ENCODE measurements around the gene KIAA0930. TPM values are rescaled to one million over a fixed set of nuclear protein-coding genes. Genes with fewer than 3 reads are reported as not detected.

The KIAA0930 gene
- total RNA-seq, 1 donor from 2014 or later, result 42.5 TPM

GRCh38 chr22:45272498-45272897 lies 31.8 kb upstream of the KIAA0930 start:
- DNase-seq (ENCODE audit: extremely low spot score in 2 of 2), result no peak
- H3K27ac ChIP-seq, result peak overlapping the region; percentile 49
- H3K9me3 ChIP-seq, result no peaks in the 10 kb centered on the region
- peaks cover 24% of the 10 kb centered on the region for H3K4me1 ChIP-seq
- no peaks in the 10 kb centered on the region for H3K27me3 ChIP-seq
- intact Hi-C loops (cut with DNase I), result loop anchor here (5.0 kb wide), 1 partner anchor 280 kb away; no protein-coding TSS in a partner anchor
- H3K36me3 ChIP-seq, result no peaks in the 10 kb centered on the region
- H3K4me3 ChIP-seq, result no peak overlapping the region
- TF ChIP-seq POLR2A (IDR thresholded peaks at IDR 0.05), result no peak
- no peak for TF ChIP-seq POLR2AphosphoS5 (IDR thresholded peaks at IDR 0.05; ENCODE audit: insufficient read depth in 1 of 2, low read depth in 1 of 2)
- no peak for TF ChIP-seq CTCF (IDR thresholded peaks at IDR 0.05)

GRCh38 chr22:45271667-45272201 lies 31.0 kb upstream of the KIAA0930 start:
- H3K4me1 ChIP-seq, result peaks cover 24% of the 10 kb centered on the region
- intact Hi-C loops (cut with DNase I), result loop anchor here (2.0 to 5.0 kb wide), 2 partner anchors 41 to 281 kb away; no protein-coding TSS in a partner anchor
- no peaks in the 10 kb centered on the region for H3K27me3 ChIP-seq
- no peaks in the 10 kb centered on the region for H3K9me3 ChIP-seq
- no peak for DNase-seq (ENCODE audit: extremely low spot score in 2 of 2)
- TF ChIP-seq CTCF (IDR thresholded peaks at IDR 0.05), result no peak
- peak in 1 of 2 donors; percentile 16 for TF ChIP-seq POLR2AphosphoS5 (IDR thresholded peaks at IDR 0.05; ENCODE audit: insufficient read depth in 1 of 2, low read depth in 1 of 2)
- H3K36me3 ChIP-seq, result no peaks in the 10 kb centered on the region
- no peak overlapping the region for H3K4me3 ChIP-seq
- peak overlapping the region; percentile 49 for H3K27ac ChIP-seq

GRCh38 chr22:45270095-45271020 lies 29.7 kb upstream of the KIAA0930 start:
- TF ChIP-seq POLR2A (IDR thresholded peaks at IDR 0.05), result no peak
- no peak for TF ChIP-seq POLR2AphosphoS5 (IDR thresholded peaks at IDR 0.05; ENCODE audit: insufficient read depth in 1 of 2, low read depth in 1 of 2)
- TF ChIP-seq CTCF (IDR thresholded peaks at IDR 0.05), result no peak
- Histone ChIP-seq H3K27me3 (no peaks in the 10 kb centered on the region), H3K4me3 (no peak overlapping the region), H3K27ac (no peak overlapping the region), H3K9me3 (no peaks in the 10 kb centered on the region), H3K36me3 (no peaks in the 10 kb centered on the region), H3K4me1 (peaks cover 24% of the 10 kb centered on the region)
- no peak for DNase-seq (ENCODE audit: extremely low spot score in 2 of 2)
- intact Hi-C loops (cut with DNase I), result loop anchor here (2.0 to 5.0 kb wide), 2 partner anchors 42 to 282 kb away; no protein-coding TSS in a partner anchor

GRCh38 chr22:45268958-45269844 lies 28.5 kb upstream of the KIAA0930 start:
- DNase-seq (ENCODE audit: extremely low spot score in 2 of 2), result no peak
- intact Hi-C loops (cut with DNase I), result loop anchor here (2.0 kb wide), 1 partner anchor 166 kb away; no protein-coding TSS in a partner anchor
- TF ChIP-seq POLR2AphosphoS5 (IDR thresholded peaks at IDR 0.05; ENCODE audit: insufficient read depth in 1 of 2, low read depth in 1 of 2) (peak in 1 of 2 donors; percentile 15), CTCF (IDR thresholded peaks at IDR 0.05) (peak; percentile 83 to 95 (median 92)), POLR2A (IDR thresholded peaks at IDR 0.05) (no peak)
- Histone ChIP-seq H3K27me3 (no peaks in the 10 kb centered on the region), H3K9me3 (no peaks in the 10 kb centered on the region), H3K36me3 (no peaks in the 10 kb centered on the region), H3K4me3 (peak overlapping the region; percentile 64 to 66), H3K27ac (peak overlapping the region; percentile 76), H3K4me1 (peaks cover 24% of the 10 kb centered on the region)
